Right lobe of liver (tissue), 6 donors: ENCODE measurements around the gene BMPER. TPM values are rescaled to one million over a fixed set of nuclear protein-coding genes. Genes with fewer than 3 reads are reported as not detected.

Source experiments
- ATAC-seq, 4 donors: fragments of 200-7000 bp; cut with Tn5 transposase; one replicate each; pipeline ENCODE4 v1.9.1; 2020; ENCODE audit warnings: mild to moderate bottlenecking in 4 of 4, moderate library complexity in 4 of 4
- DNase-seq, 3 donors: peaks; one replicate each; pipeline ENCODE4 v3.0.0-alpha.2; 2020
- H3K27ac ChIP-seq, 3 donors: fragments of 200-600 bp; one replicate each; pipeline ENCODE4 v1.8.0; 2022
- H3K27me3 ChIP-seq, 2 donors: fragments of 200-600 bp; one replicate each; pipeline ENCODE4 v1.8.0; 2022
- H3K36me3 ChIP-seq, 4 donors: fragments of 200-600 bp; sonication (generic) in 1 of 4; one replicate each; pipeline versions ENCODE4 v1.5.1 to v1.8.0; 2017 to 2022; ENCODE audit warnings: control low read depth in 1 of 4
- H3K4me1 ChIP-seq, 4 donors: fragments of 200-600 bp; sonication (generic) in 1 of 4; one replicate each; pipeline versions ENCODE4 v1.5.1 to v1.8.0; 2017 to 2022; ENCODE audit warnings: control low read depth in 1 of 4
- H3K4me3 ChIP-seq, 3 donors: fragments of 200-600 bp; one replicate each; pipeline ENCODE4 v1.8.0; 2022
- H3K9me3 ChIP-seq, 4 donors: fragments of 200-600 bp; sonication (generic) in 1 of 4; one replicate each; pipeline versions ENCODE4 v1.5.1 to v1.8.0; 2017 to 2022; ENCODE audit warnings: control low read depth in 1 of 4
- CTCF ChIP-seq, 4 donors: fragments of 200-600 bp in 3 of 4; fragments of 450-650 bp in 1 of 4; IDR thresholded peaks; one replicate each; pipeline versions ENCODE4 v1.5.1 to v1.8.0; 2016 to 2022; ENCODE audit warnings: antibody characterized with exemption in 4 of 4, mild to moderate bottlenecking in 2 of 4
- POLR2A ChIP-seq: fragments of 450-650 bp; IDR thresholded peaks from one replicate; pipeline ENCODE4 v1.6.1; 2017; ENCODE audit warnings: antibody characterized with exemption, mild to moderate bottlenecking
- WGBS: methylation state at CpG from one replicate; pipeline ENCODE4 v1.1.6; 2018; ENCODE audit warnings: low coverage, low lambda C conversion rate; ENCODE audit not compliant: insufficient coverage; ENCODE audit errors: missing lambda C conversion rate; 5-methylcytosine and 5-hydroxymethylcytosine counted together
- intact Hi-C, 2 donors: fragments of 100-400 bp; cut with DNase I; formaldehyde crosslinking; loops; one replicate each; pipeline versions ENCODE4 v1.11.2 to v1.14.1; 2022
- total RNA-seq, 6 experiments: library from RNA; depleted of rRNA in 2 of 6; stranded (reverse); fragments of >200 nt in 2 of 6; fragmentation: NEBNext Ultra II Directional in 3 of 6; extraction: Animal tissue kit (Norgen Biotek cat#: 25700) in 3 of 6; gene quantifications; one replicate each; pipeline versions ENCODE4 v1.1.0 to v1.2.4, GENCODE V29; 2016 to 2023
- donor health status: DM: no; HTN: yes; CAD: no.
- donor health status: DM: no; HTN: no; CAD: no.
- donor health status: DM: no; HTN: no; CAD: no.
- donor health status: DM: no; HTN: yes; CAD: no.
- donor health status: DM: no; HTN: yes; CAD: no.

Gene BMPER
- total RNA-seq, 6 experiments from 2014 or later: 5.8 to 17.1 (median 10.4) TPM

- Histone ChIP-seq H3K27me3 (no peaks in the 10 kb centered on the region), H3K9me3 (no peaks in the 10 kb centered on the region), H3K36me3 (no peaks in the 10 kb centered on the region), H3K4me1 (peaks cover 0 to 10% (median 0%) of the 10 kb centered on the region in 4 donors), H3K4me3 (no peak overlapping the region), H3K27ac (no peak overlapping the region)
- no peak for TF ChIP-seq POLR2A
- no peak for TF ChIP-seq CTCF (IDR thresholded peaks at IDR 0.05)
- WGBS: 50% methylated on average over 2 of the region's 2 CpGs
- intact Hi-C loops: no loop called here
- DNase-seq: no peak
- ATAC-seq: no peak
Measured at GRCh38 chr7:34156336-34156735, 251.0 kb downstream of the BMPER start.

DNA sequence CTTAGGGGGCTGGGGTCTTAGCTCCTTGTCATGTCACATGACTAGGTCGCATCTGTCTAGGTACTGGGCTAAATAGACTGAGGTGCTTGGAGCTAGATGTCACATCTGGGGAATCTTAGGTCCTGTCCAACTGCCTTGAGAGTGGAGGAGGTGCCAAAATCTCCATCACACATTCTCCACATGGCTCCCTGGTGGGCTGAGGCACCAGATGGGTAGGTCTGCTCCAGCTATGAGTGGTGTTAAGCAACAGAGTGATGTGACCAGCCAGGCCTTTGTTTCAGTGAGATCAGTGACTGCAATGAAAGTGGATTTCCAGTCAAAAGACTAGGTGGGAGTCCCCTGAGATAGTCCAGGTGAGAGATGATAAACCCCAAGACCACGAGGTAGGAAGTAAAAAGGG lies 251.8 kb downstream of the BMPER start:
- Histone ChIP-seq H3K9me3 (no peaks in the 10 kb centered on the region), H3K36me3 (no peaks in the 10 kb centered on the region), H3K27ac (no peak overlapping the region), H3K27me3 (no peaks in the 10 kb centered on the region), H3K4me3 (no peak overlapping the region), H3K4me1 (peaks cover 0 to 10% (median 0%) of the 10 kb centered on the region in 4 donors)
- ATAC-seq (no peak), DNase-seq (no peak)
- WGBS: no CpG with 5 or more reads among the region's 2 CpGs
- no peak for TF ChIP-seq POLR2A
- TF ChIP-seq CTCF (IDR thresholded peaks at IDR 0.05): no peak
- intact Hi-C loops: no loop called here

DNA sequence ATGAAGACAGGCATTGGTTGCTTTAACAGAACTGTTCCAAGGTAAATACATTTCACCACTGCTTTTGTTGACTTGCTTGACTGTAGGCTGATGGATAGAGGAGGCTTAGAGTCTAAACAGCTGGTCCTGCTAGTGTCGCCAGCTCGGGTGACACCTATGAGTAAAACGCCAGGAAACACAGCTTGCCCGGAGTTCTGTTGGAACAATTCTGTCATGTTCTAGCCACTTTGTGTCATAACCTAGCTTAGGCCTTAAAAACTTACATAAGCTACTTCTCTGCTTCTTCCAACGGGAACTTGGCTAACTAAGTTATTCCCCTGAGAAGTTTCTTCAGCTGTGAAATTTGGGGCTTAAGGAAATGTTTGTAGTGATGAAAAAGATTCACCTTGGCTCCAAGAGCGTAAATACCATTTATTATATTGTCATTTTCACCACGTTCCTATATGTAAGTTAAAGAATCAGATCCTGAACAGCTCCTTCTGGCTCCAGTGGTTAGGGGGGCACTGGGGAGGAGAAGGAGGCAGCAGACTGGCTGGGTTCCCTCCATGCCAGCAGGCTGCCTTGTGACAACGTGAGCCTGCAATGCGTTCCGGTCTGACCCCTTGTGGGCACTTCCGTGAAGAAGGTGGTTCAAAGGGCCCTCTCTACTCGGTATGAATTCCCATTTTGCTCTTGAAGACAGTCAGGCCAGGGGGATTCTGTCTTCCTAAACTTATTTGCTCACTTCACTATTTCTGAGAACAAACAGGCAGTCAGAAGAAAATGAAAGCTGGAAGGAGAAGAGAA lies 253.2 kb downstream of the BMPER start:
- H3K27ac ChIP-seq: peak overlapping the region in 1 of 3 donors; percentile 54
- DNase-seq: peak; percentile 57 to 77 (median 68)

GRCh38 chr7:34160261-34160752 lies 255.0 kb downstream of the BMPER start:
- no peak for TF ChIP-seq POLR2A
- TF ChIP-seq CTCF (IDR thresholded peaks at IDR 0.05): no peak
- Histone ChIP-seq H3K36me3 (no peaks in the 10 kb centered on the region), H3K27me3 (no peaks in the 10 kb centered on the region), H3K4me3 (no peak overlapping the region), H3K9me3 (no peaks in the 10 kb centered on the region), H3K4me1 (peaks cover 0 to 10% (median 0%) of the 10 kb centered on the region in 4 donors), H3K27ac (no peak overlapping the region)
- DNase-seq (no peak), ATAC-seq (no peak)
- intact Hi-C loops: no loop called here
- WGBS: 50% methylated on average over 1 of the region's 2 CpGs

More for the DNA sequence above, 253.2 kb downstream of the BMPER start:
- Histone ChIP-seq H3K9me3 (no peaks in the 10 kb centered on the region), H3K4me1 (peaks cover 0 to 10% (median 0%) of the 10 kb centered on the region in 4 donors), H3K36me3 (no peaks in the 10 kb centered on the region), H3K4me3 (no peak overlapping the region), H3K27me3 (no peaks in the 10 kb centered on the region)
- no peak for TF ChIP-seq CTCF (IDR thresholded peaks at IDR 0.05)
- TF ChIP-seq POLR2A: no peak
- ATAC-seq: peak; percentile 96 to 98 (median 98)
- intact Hi-C loops: no loop called here
- WGBS: 41% methylated on average over 12 of the region's 12 CpGs
